ENCODE data around the gene PSMB7.
"Not testable (repeated sequence)": the region's sequence is repeated elsewhere in the genome, so short reads cannot be mapped to it uniquely, and the experiment has no call there.

PSMB7 gene

GRCh38 chr9:124442826-124443225 is 27.6 kb upstream of the PSMB7 start:
- no peak for DNase-seq

- DNase-seq: no peak
Observed at GRCh38 chr9:124442379-124442778, 27.1 kb upstream of the PSMB7 start.

- no peak for DNase-seq
Observed at GRCh38 chr9:124441291-124441690, 26.0 kb upstream of the PSMB7 start.

- no peak for DNase-seq
Observed at GRCh38 chr9:124440786-124441185, 25.5 kb upstream of the PSMB7 start.

- DNase-seq: no peak
Observed at GRCh38 chr9:124439686-124440243, 24.5 kb upstream of the PSMB7 start.

- DNase-seq: no peak
Observed at GRCh38 chr9:124439086-124439485, 23.8 kb upstream of the PSMB7 start.

- DNase-seq: no peak
Observed at GRCh38 chr9:124438091-124438490, 22.8 kb upstream of the PSMB7 start.

- no peak for DNase-seq
Observed at GRCh38 chr9:124437086-124437485, 21.8 kb upstream of the PSMB7 start.

- DNase-seq: no peak
Observed at GRCh38 chr9:124436320-124436719, 21.1 kb upstream of the PSMB7 start.

- DNase-seq: no peak
Observed at GRCh38 chr9:124429530-124429867, 14.3 kb upstream of the PSMB7 start.

- DNase-seq: no peak
Observed at GRCh38 chr9:124428751-124429529, 13.7 kb upstream of the PSMB7 start.

GRCh38 chr9:124427281-124427680 is 12.0 kb upstream of the PSMB7 start:
- DNase-seq: no peak

- no peak for DNase-seq
Observed at GRCh38 chr9:124426361-124426760, 11.1 kb upstream of the PSMB7 start.

- DNase-seq: not testable (repeated sequence)
Observed at GRCh38 chr9:124425733-124426132, 10.5 kb upstream of the PSMB7 start.

- DNase-seq: no peak
Observed at GRCh38 chr9:124423591-124423990, 8.3 kb upstream of the PSMB7 start.

- DNase-seq: no peak
Observed at GRCh38 chr9:124423155-124423554, 7.9 kb upstream of the PSMB7 start.

- no peak for DNase-seq
Observed at GRCh38 chr9:124420991-124421543, 5.8 kb upstream of the PSMB7 start.

- DNase-seq: no peak
Observed at GRCh38 chr9:124419832-124420489, 4.7 kb upstream of the PSMB7 start.

GRCh38 chr9:124415852-124416484 is 726 bp upstream of the PSMB7 start:
- DNase-seq: no peak

- DNase-seq: no peak
Observed at GRCh38 chr9:124414612-124415011, 630 bp downstream of the PSMB7 start.

- DNase-seq: no peak
Observed at GRCh38 chr9:124412228-124412575, 3.0 kb downstream of the PSMB7 start.

GRCh38 chr9:124411514-124412227 is 3.6 kb downstream of the PSMB7 start:
- DNase-seq: no peak

GRCh38 chr9:124410321-124410913 is 4.8 kb downstream of the PSMB7 start:
- no peak for DNase-seq
